NT2/D1 (cell line): ENCODE data around the gene FMN2.

Source experiments
- SUZ12 ChIP-seq: IDR thresholded peaks from 2 replicates; pipeline ENCODE4 v1.6.1; 2011; ENCODE audit not compliant: insufficient read length, insufficient read depth; ENCODE audit errors: extremely low read depth
- YY1 ChIP-seq: IDR thresholded peaks from 2 replicates; pipeline ENCODE4 v1.6.1; 2011; ENCODE audit not compliant: insufficient read length, insufficient read depth
- ZNF274 ChIP-seq: IDR thresholded peaks from 2 replicates; pipeline ENCODE4 v1.6.1; 2011; ENCODE audit warnings: mild to moderate bottlenecking, low read depth, low read length

DNA sequence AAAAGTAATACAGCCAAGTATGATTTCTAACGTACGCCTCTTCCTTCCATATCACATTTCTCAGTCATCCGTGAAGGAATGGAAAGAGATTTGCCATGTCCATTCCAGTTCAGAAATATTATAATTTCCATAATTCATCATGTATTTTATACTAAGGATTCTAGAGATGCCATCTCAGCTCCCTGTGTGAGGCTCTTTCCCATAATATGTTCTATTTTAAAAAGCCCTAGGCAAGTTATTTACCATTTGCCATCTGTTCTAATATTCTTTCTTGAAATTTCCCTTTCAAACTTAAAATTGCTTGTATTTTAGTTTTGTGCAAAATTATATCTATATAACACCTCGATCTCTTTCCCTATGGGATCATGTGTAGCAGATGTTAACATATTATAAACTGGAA lies 106.7 kb downstream of the FMN2 start:
- TF ChIP-seq YY1, result no peak
- no peak for TF ChIP-seq ZNF274
- no peak for TF ChIP-seq SUZ12
